Subcutaneous adipose tissue (tissue), 4 donors: ENCODE data around the gene CFAP74. TPM values are rescaled to one million over a fixed set of nuclear protein-coding genes. Genes with fewer than 3 reads are reported as not detected.

Experiments used
- CTCF ChIP-seq: fragments of 450-650 bp; IDR thresholded peaks from one replicate; pipeline ENCODE4 v1.5.1; 2016; ENCODE audit warnings: low read depth, mild to moderate bottlenecking, control low read depth, antibody characterized with exemption, moderate library complexity
- total RNA-seq, 4 donors: library from RNA; depleted of rRNA; stranded (reverse); fragments of >200 nt; gene quantifications; one replicate each; pipeline ENCODE4 v1.1.0, GENCODE V29; 2016

CFAP74 gene
- total RNA-seq, 4 donors from 2014 or later, result 0.16 TPM; not detected in 3

GRCh38 chr1:2021550-2021949 lies 18.0 kb upstream of the CFAP74 start:
- no peak for TF ChIP-seq CTCF

- no peak for TF ChIP-seq CTCF
These were observed 16.7 kb upstream of the CFAP74 start for GRCh38 chr1:2020310-2020655.

GRCh38 chr1:2019571-2020309 lies 16.2 kb upstream of the CFAP74 start:
- no peak for TF ChIP-seq CTCF

GRCh38 chr1:2019172-2019543 lies 15.6 kb upstream of the CFAP74 start, which contains the start of gene GABRD:
GABRD (plus strand) TSS chr1:2019345; CDS start chr1:2019424, 79 bp downstream.
- TF ChIP-seq CTCF, result no peak

GRCh38 chr1:2018217-2019171 lies 14.9 kb upstream of the CFAP74 start:
- TF ChIP-seq CTCF, result no peak

- no peak for TF ChIP-seq CTCF
These were observed 12.5 kb upstream of the CFAP74 start for GRCh38 chr1:2016123-2016522.
